Endodermal cell (in vitro differentiated cells): ENCODE measurements around the gene MEF2B. TPM values are rescaled to one million over a fixed set of nuclear protein-coding genes. Genes with fewer than 3 reads are reported as not detected.

ENCODE experiments used
- DNase-seq: peaks from one replicate; pipeline ENCODE4 v3.0.0-alpha.2; 2017
- H3K27ac ChIP-seq: 2 replicates; pipeline ENCODE4 v1.5.1; 2013; ENCODE audit warnings: mild to moderate bottlenecking, low read depth, low read length, moderate library complexity
- H3K27me3 ChIP-seq: 2 replicates; pipeline ENCODE4 v1.6.1; 2013; ENCODE audit warnings: mild to moderate bottlenecking, low read length, moderate library complexity; ENCODE audit not compliant: insufficient read depth, control insufficient read depth, poor library complexity, severe bottlenecking
- H3K36me3 ChIP-seq: 2 replicates; pipeline ENCODE4 v1.7.0; 2013; ENCODE audit warnings: mild to moderate bottlenecking, low read length, moderate library complexity; ENCODE audit not compliant: control insufficient read depth, insufficient read depth
- H3K4me1 ChIP-seq: one replicate; pipeline ENCODE4 v1.7.0; 2013; ENCODE audit warnings: low read length; ENCODE audit not compliant: control insufficient read depth, insufficient read depth
- H3K4me3 ChIP-seq: 2 replicates; pipeline ENCODE4 v1.5.1; 2013; ENCODE audit warnings: mild to moderate bottlenecking, low read length, moderate library complexity
- H3K9ac ChIP-seq: 2 replicates; pipeline ENCODE4 v1.6.1; 2013; ENCODE audit warnings: mild to moderate bottlenecking, low read length, moderate library complexity; ENCODE audit not compliant: poor library complexity, severe bottlenecking; ENCODE audit errors: extremely low read depth
- H3K9me3 ChIP-seq: 2 replicates; pipeline ENCODE4 v1.6.1; 2013; ENCODE audit warnings: mild to moderate bottlenecking, low read length, moderate library complexity; ENCODE audit not compliant: control insufficient read depth
- H3K27ac Mint-ChIP-seq: 2 replicates; pipeline ENCODE4 v1.8.0; 2020; ENCODE audit warnings: mixed read lengths
- H3K27me3 Mint-ChIP-seq: 2 replicates; pipeline ENCODE4 v1.8.0; 2021; ENCODE audit warnings: mild to moderate bottlenecking, mixed read lengths; ENCODE audit not compliant: insufficient read depth
- H3K36me3 Mint-ChIP-seq: 2 replicates; pipeline ENCODE4 v1.8.0; 2020; ENCODE audit warnings: low read depth, mixed read lengths
- H3K4me1 Mint-ChIP-seq: 2 replicates; pipeline ENCODE4 v1.8.0; 2020; ENCODE audit warnings: mixed read lengths
- H3K4me3 Mint-ChIP-seq: 2 replicates; pipeline ENCODE4 v1.8.0; 2020; ENCODE audit warnings: mild to moderate bottlenecking, moderate library complexity, mixed read lengths
- H3K9me3 Mint-ChIP-seq: 2 replicates; pipeline ENCODE4 v1.8.0; 2020; ENCODE audit warnings: mild to moderate bottlenecking, mixed read lengths
- CTCF ChIP-seq: fragments of 200-600 bp; sonication (generic); conservative IDR thresholded peaks from 2 replicates; pipeline ENCODE4 v1.5.0; 2021; ENCODE audit warnings: antibody characterized with exemption, mild to moderate bottlenecking
- WGBS, 2 experiments: methylation state at CpG; one replicate each; pipeline versions ENCODE4 v1.1.5 to v1.1.7; 2013; ENCODE audit warnings: missing lambda C conversion rate in 2 of 2, mixed read lengths in 1 of 2; ENCODE audit not compliant: insufficient coverage in 1 of 2, insufficient read length in 1 of 2; 5-methylcytosine and 5-hydroxymethylcytosine counted together
- total RNA-seq, 2 donors: library from RNA; stranded (reverse); fragmentation: NEBNext Ultra II Directional in 1 of 2; extraction: Animal tissue kit (Norgen Biotek cat#: 25700) in 1 of 2; gene quantifications; 2 replicates in 1 of 2; 3 replicates in 1 of 2; pipeline ENCODE4 v1.2.1, GENCODE V29; 2021

Gene MEF2B
- total RNA-seq, 2 donors from 2014 or later: 1.2 to 1.6 TPM

GRCh38 chr19:19160461-19161035 lies 9.5 kb downstream of the MEF2B start:
- H3K9ac ChIP-seq: no peak overlapping the region
- no peaks in the 10 kb centered on the region for H3K27me3 ChIP-seq
- no peak overlapping the region for H3K4me3 ChIP-seq
- H3K4me3 Mint-ChIP-seq: no peak overlapping the region
- no peaks in the 10 kb centered on the region for H3K4me1 Mint-ChIP-seq
- H3K36me3 ChIP-seq: no peaks in the 10 kb centered on the region
- peaks cover 8% of the 10 kb centered on the region for H3K36me3 Mint-ChIP-seq
- no peak for TF ChIP-seq CTCF
- WGBS, 2 experiments: 83 to 100% methylated on average over 1 to 22 of the region's 26 CpGs
- no peaks in the 10 kb centered on the region for H3K4me1 ChIP-seq
- no peak for DNase-seq
- H3K27ac Mint-ChIP-seq: no peak overlapping the region
- no peak overlapping the region for H3K27ac ChIP-seq
- H3K27me3 Mint-ChIP-seq: peaks cover 18% of the 10 kb centered on the region
- H3K9me3 Mint-ChIP-seq: peaks cover 5% of the 10 kb centered on the region
- H3K9me3 ChIP-seq: no peaks in the 10 kb centered on the region

GRCh38 chr19:19159534-19159933 lies 10.5 kb downstream of the MEF2B start:
- Histone ChIP-seq H3K36me3 (no peaks in the 10 kb centered on the region), H3K4me1 (no peaks in the 10 kb centered on the region), H3K4me3 (no peak overlapping the region), H3K27me3 (no peaks in the 10 kb centered on the region), H3K27ac (no peak overlapping the region), H3K9ac (no peak overlapping the region), H3K9me3 (no peaks in the 10 kb centered on the region)
- 100% methylated on average over 1 of the region's 4 CpGs; no CpG with 5 or more reads in 1 of the 2 experiments for WGBS, 2 experiments
- H3K9me3 Mint-ChIP-seq: peaks cover 6% of the 10 kb centered on the region
- no peak overlapping the region for H3K4me3 Mint-ChIP-seq
- peaks cover 10% of the 10 kb centered on the region for H3K36me3 Mint-ChIP-seq
- H3K4me1 Mint-ChIP-seq: no peaks in the 10 kb centered on the region
- peaks cover 20% of the 10 kb centered on the region for H3K27me3 Mint-ChIP-seq
- no peak for TF ChIP-seq CTCF
- H3K27ac Mint-ChIP-seq: no peak overlapping the region
- no peak for DNase-seq

GRCh38 chr19:19157808-19158207 lies 12.3 kb downstream of the MEF2B start:
- H3K4me1 Mint-ChIP-seq: no peaks in the 10 kb centered on the region
- no peaks in the 10 kb centered on the region for H3K4me1 ChIP-seq
- no peak overlapping the region for H3K4me3 Mint-ChIP-seq
- H3K9ac ChIP-seq: no peak overlapping the region
- peaks cover 6% of the 10 kb centered on the region for H3K9me3 Mint-ChIP-seq
- no peaks in the 10 kb centered on the region for H3K9me3 ChIP-seq
- no peaks in the 10 kb centered on the region for H3K36me3 ChIP-seq
- peaks cover 20% of the 10 kb centered on the region for H3K27me3 Mint-ChIP-seq
- H3K27ac ChIP-seq: no peak overlapping the region
- peaks cover 10% of the 10 kb centered on the region for H3K36me3 Mint-ChIP-seq
- DNase-seq: no peak
- H3K27me3 ChIP-seq: no peaks in the 10 kb centered on the region
- WGBS, 2 experiments: 90 to 91% methylated on average over 4 to 6 of the region's 6 CpGs
- no peak overlapping the region for H3K4me3 ChIP-seq
- no peak overlapping the region for H3K27ac Mint-ChIP-seq
- TF ChIP-seq CTCF: no peak
